HG03442 (cell line): ENCODE measurements around the gene POMT1.
"Not testable (repeated sequence)": the region's sequence is repeated elsewhere in the genome, so short reads cannot be mapped to it uniquely, and the experiment has no call there.

ENCODE experiments used
- ATAC-seq: cut with Tn5 transposase; IDR thresholded peaks from one replicate; pipeline ENCODE4 v1.9.1; 2021; ENCODE audit warnings: mild to moderate bottlenecking, moderate library complexity; ENCODE audit not compliant: unreplicated experiment

Gene POMT1

GRCh38 chr9:131550465-131550864, 47.7 kb downstream of the POMT1 start:
- not testable (repeated sequence) for ATAC-seq

GRCh38 chr9:131552030-131552429, 49.3 kb downstream of the POMT1 start:
- no peak for ATAC-seq

- ATAC-seq = no peak
Measured at GRCh38 chr9:131554087-131554842, 51.5 kb downstream of the POMT1 start.

GRCh38 chr9:131554843-131555351, 52.2 kb downstream of the POMT1 start:
- no peak for ATAC-seq

GRCh38 chr9:131555841-131556673, 53.3 kb downstream of the POMT1 start:
- no peak for ATAC-seq

- ATAC-seq = no peak
Measured at GRCh38 chr9:131557855-131558548, 55.3 kb downstream of the POMT1 start.

GRCh38 chr9:131559421-131560000, 56.8 kb downstream of the POMT1 start:
- no peak for ATAC-seq

- ATAC-seq = no peak
Measured at GRCh38 chr9:131562032-131562959, 59.6 kb downstream of the POMT1 start.

- ATAC-seq = no peak
Measured at GRCh38 chr9:131565369-131565768, 62.7 kb downstream of the POMT1 start.

- no peak for ATAC-seq
Measured at GRCh38 chr9:131566158-131566557, 63.4 kb downstream of the POMT1 start.

GRCh38 chr9:131567910-131568309, 65.2 kb downstream of the POMT1 start:
- ATAC-seq = no peak
